HepG2 (cell line): Measurements from ENCODE around the gene DNAH9. TPM values are rescaled to one million over a fixed set of nuclear protein-coding genes. Genes with fewer than 3 reads are reported as not detected.

ENCODE experiments used
- ATAC-seq: fragments of 200-7000 bp; cut with Tn5 transposase; 3 replicates; pipeline ENCODE4 v1.9.1; 2020; ENCODE audit warnings: mild to moderate bottlenecking, moderate library complexity
- BruUV-seq: library from RNA; stranded (reverse); fragments of 400-500 nt; replicated peaks from 2 replicates; lab custom pipeline; 2021; lab: Mats Ljungman, UMichigan
- CTCF ChIA-PET: fragments of 300-600 bp; formaldehyde crosslinking; extraction: SDS; loops from one replicate; lab custom pipeline; 2021; ENCODE audit warnings: low total read pairs, inconsistent platforms, low intra/inter-chr PET ratio; lab: Yijun Ruan, JAX
- POLR2A ChIA-PET: fragments of 350-600 bp; sonication (Branson Sonifier 250); formaldehyde crosslinking; loops from one replicate; lab custom pipeline; 2020; ENCODE audit warnings: antibody characterized with exemption, inconsistent platforms; lab: Yijun Ruan, JAX
- DNase-seq: peaks from one replicate; pipeline ENCODE4 v3.0.0-alpha.2; 2015; ENCODE audit warnings: low spot score
- FAIRE-seq: peaks from 3 replicates; lab custom pipeline; 2011; peaks lifted over from hg19 to GRCh38; lab: Jason Lieb, UNC
- H2AFZ ChIP-seq: one replicate; pipeline ENCODE4 v1.6.1; 2011; ENCODE audit warnings: low read length, inconsistent platforms
- H3K27ac ChIP-seq: fragments of 300-600 bp; 3 replicates; pipeline ENCODE4 v1.8.0; 2011; ENCODE audit warnings: mixed run types, mild to moderate bottlenecking, mixed read lengths, low read length, inconsistent platforms; ENCODE audit not compliant: insufficient read depth; ENCODE audit errors: extremely low read length
- H3K27me3 ChIP-seq, 2 experiments: fragments of 200-600 bp in 1 of 2; 2 replicates in 1 of 2; 3 replicates in 1 of 2; pipeline versions ENCODE4 v1.6.0 to v1.8.0; 2011; ENCODE audit warnings: low read length in 2 of 2, mild to moderate bottlenecking in 2 of 2, moderate library complexity in 2 of 2, inconsistent platforms in 1 of 2; ENCODE audit not compliant: insufficient read depth in 2 of 2, control insufficient read depth in 1 of 2
- H3K36me3 ChIP-seq, 2 experiments: fragments of 200-600 bp in 1 of 2; replicated peaks in 1 of 2; 2 replicates in 1 of 2; 3 replicates in 1 of 2; pipeline versions ENCODE4 v1.5.1 to v1.8.0; 2011; ENCODE audit warnings: low read length in 2 of 2, inconsistent platforms in 1 of 2; ENCODE audit not compliant: insufficient read depth in 2 of 2, control insufficient read depth in 1 of 2
- H3K4me1 ChIP-seq: 2 replicates; pipeline ENCODE4 v1.5.1; 2012; ENCODE audit warnings: low read length, inconsistent platforms; ENCODE audit not compliant: insufficient read depth
- H3K4me2 ChIP-seq: 2 replicates; pipeline ENCODE4 v1.6.0; 2011; ENCODE audit warnings: low read depth, low read length, inconsistent platforms
- H3K4me3 ChIP-seq, 3 experiments: fragments of 200-600 bp in 1 of 3; sonication (generic), shearing (Covaris generic) in 1 of 3; replicated peaks in 1 of 3; 2 replicates each; pipeline ENCODE4 v1.5.1; 2011 to 2016; ENCODE audit warnings: low read length in 3 of 3, inconsistent platforms in 2 of 3, low read depth in 2 of 3, mild to moderate bottlenecking in 2 of 3, control low read depth in 1 of 3, mixed read lengths in 1 of 3; ENCODE audit not compliant: insufficient read depth in 1 of 3
- H3K79me2 ChIP-seq: one replicate; pipeline ENCODE4 v1.6.1; 2011; ENCODE audit warnings: low read length, inconsistent platforms; ENCODE audit not compliant: insufficient read depth
- H3K9ac ChIP-seq: 2 replicates; pipeline ENCODE4 v1.6.0; 2011; ENCODE audit warnings: mild to moderate bottlenecking, low read depth, low read length, inconsistent platforms; ENCODE audit not compliant: insufficient read depth
- H3K9me3 ChIP-seq: 2 replicates; pipeline ENCODE4 v1.5.1; 2012; ENCODE audit warnings: mild to moderate bottlenecking, low read length
- H4K20me1 ChIP-seq: 2 replicates; pipeline ENCODE4 v1.6.0; 2011; ENCODE audit warnings: inconsistent platforms, mild to moderate bottlenecking, low read length, moderate library complexity; ENCODE audit not compliant: insufficient read depth
- ARID3A ChIP-seq: IDR thresholded peaks from 2 replicates; pipeline ENCODE4 v1.6.1; 2012; ENCODE audit warnings: low read depth, low read length, improper control_type of control experiment
- BRD4 ChIP-seq: sonication (generic); formaldehyde crosslinking; IDR thresholded peaks from 2 replicates; pipeline ENCODE4 v1.4.0; 2020; ENCODE audit warnings: missing genetic modification reagents
- DMTF1 ChIP-seq: sonication (generic); formaldehyde crosslinking; IDR thresholded peaks from 2 replicates; pipeline ENCODE4 v1.4.0; 2020; ENCODE audit warnings: mild to moderate bottlenecking, missing genetic modification reagents
- JARID2 ChIP-seq: sonication (generic); formaldehyde crosslinking; IDR thresholded peaks from 2 replicates; pipeline ENCODE4 v1.8.1; 2023; ENCODE audit warnings: missing genetic modification reagents, inconsistent platforms; ENCODE audit not compliant: insufficient replicate concordance
- LCORL ChIP-seq, 2 experiments: fragments of 450-650 bp in 1 of 2; sonication (generic) in 1 of 2; formaldehyde crosslinking in 1 of 2; IDR thresholded peaks; 2 replicates each; pipeline versions ENCODE4 v1.5.0 to v1.6.1; 2017 to 2020; ENCODE audit warnings: antibody characterized with exemption in 1 of 2, missing genetic modification reagents in 1 of 2
- NR3C1 ChIP-seq: sonication (generic); formaldehyde crosslinking; IDR thresholded peaks from 2 replicates; pipeline ENCODE4 v1.4.0; 2020; ENCODE audit warnings: missing genetic modification reagents
- PTBP1 ChIP-seq: fragments of 200-400 bp; formaldehyde crosslinking; IDR thresholded peaks from 2 replicates; pipeline ENCODE4 v1.6.1; 2018; ENCODE audit warnings: low read length, low read depth; ENCODE audit not compliant: poor library complexity, severe bottlenecking
- USF2 ChIP-seq, 2 experiments: sonication (generic) in 1 of 2; formaldehyde crosslinking in 1 of 2; IDR thresholded peaks; 2 replicates each; pipeline versions ENCODE4 v1.5.1 to v1.6.1; 2011 to 2020; ENCODE audit warnings: borderline replicate concordance in 1 of 2, low read depth in 1 of 2, low read length in 1 of 2, mild to moderate bottlenecking in 1 of 2, missing genetic modification reagents in 1 of 2, moderate library complexity in 1 of 2
- ZBTB2 ChIP-seq: sonication (generic); formaldehyde crosslinking; IDR thresholded peaks from 2 replicates; pipeline ENCODE4 v1.8.0; 2022; ENCODE audit warnings: low read depth, missing genetic modification reagents
- ZC3H13 ChIP-seq: sonication (generic); formaldehyde crosslinking; IDR thresholded peaks from 2 replicates; pipeline ENCODE4 v1.8.1; 2023; ENCODE audit warnings: mild to moderate bottlenecking, missing genetic modification reagents, moderate library complexity
- ZNF441 ChIP-seq: sonication (generic); formaldehyde crosslinking; IDR thresholded peaks from 2 replicates; pipeline ENCODE4 v1.7.0; 2021; ENCODE audit warnings: missing genetic modification reagents, borderline replicate concordance
- ZNF713 ChIP-seq: sonication (generic); formaldehyde crosslinking; IDR thresholded peaks from 2 replicates; pipeline ENCODE4 v1.4.0; 2020; ENCODE audit warnings: mild to moderate bottlenecking, missing genetic modification reagents
- ZNF773 ChIP-seq: sonication (generic); formaldehyde crosslinking; IDR thresholded peaks from 2 replicates; pipeline ENCODE4 v1.4.0; 2020; ENCODE audit warnings: missing genetic modification reagents, borderline replicate concordance
- WGBS: methylation state at CpG from one replicate; pipeline ENCODE4 v1.1.6; 2017; ENCODE audit warnings: low lambda C conversion rate; 5-methylcytosine and 5-hydroxymethylcytosine counted together
- in situ Hi-C: cut with HindIII; loops from 2 replicates; pipeline ENCODE4 v1.10.0; 2017; ENCODE audit warnings: low pct_unique_long_range_greater_than_20kb; ENCODE audit not compliant: extremely low pct_ligation_motif_present
- intact Hi-C: fragments of 100-400 bp; cut with micrococcal nuclease; formaldehyde crosslinking; loops from one replicate; pipeline ENCODE4 v1.10.0; 2022; ENCODE audit not compliant: unreplicated experiment
- polyA plus RNA-seq, 8 experiments: library from polyadenylated mRNA; depleted of rRNA in 3 of 8; stranded (reverse) in 7 of 8; unstranded in 1 of 8; fragments of >200 nt; fragmentation: Illumina TruSeq in 4 of 8; extraction: Trizol in 4 of 8; gene quantifications; 2 replicates each; pipeline versions ENCODE4 v1.2.1 to v1.2.3, GENCODE V29; 2011 to 2016; ENCODE audit warnings: low read depth in 4 of 8, missing spikeins in 1 of 8, mixed read lengths in 1 of 8; ENCODE audit not compliant: insufficient read depth in 1 of 8
- total RNA-seq, 5 experiments: library from RNA; depleted of rRNA; stranded (reverse); fragments of >200 nt; fragmentation: Illumina TruSeq; extraction: Trizol; gene quantifications; 2 replicates each; pipeline ENCODE4 v1.2.3, GENCODE V29; 2016; ENCODE audit warnings: low read depth in 1 of 5
- TF ChIP-seq, protein P1 (sequence below): sonication (generic); formaldehyde crosslinking; IDR thresholded peaks from 2 replicates; pipeline ENCODE4 v1.4.0; 2020; ENCODE audit warnings: mild to moderate bottlenecking, low read depth, missing genetic modification reagents

Gene DNAH9
- total and polyA plus RNA-seq, 2 of the 13 experiments (the other 11 are each of a cell fraction or from before 2014, with no cell fraction given) = not detected

GRCh38 chr17:11901931-11902330 is 303.7 kb downstream of the DNAH9 start:
- FAIRE-seq = no peak
- no peaks in the 10 kb centered on the region for H3K79me2 ChIP-seq
- H3K27ac ChIP-seq = no peak overlapping the region
- CTCF ChIA-PET = no interaction called here
- H3K4me1 ChIP-seq = no peaks in the 10 kb centered on the region
- no peak for DNase-seq
- no peaks in the 10 kb centered on the region for H3K27me3 ChIP-seq
- no peak overlapping the region for H2AFZ ChIP-seq
- POLR2A ChIA-PET = no interaction called here
- 11% methylated on average over 2 of the region's 2 CpGs for WGBS
- H3K36me3 ChIP-seq = no peaks in the 10 kb centered on the region
- no peaks in the 10 kb centered on the region for H4K20me1 ChIP-seq
- no peaks in the 10 kb centered on the region for H3K9me3 ChIP-seq
- BruUV-seq = no TSS peak
- in situ Hi-C loops = no loop called here
- intact Hi-C loops = no loop called here
- no peak overlapping the region for H3K9ac ChIP-seq
- no peak overlapping the region for H3K4me2 ChIP-seq
- H3K4me3 ChIP-seq = no peak overlapping the region
- no peak for ATAC-seq
- TF ChIP-seq ZBTB2 (CRISPR knock-in tag) = no peak
- TF ChIP-seq ARID3A = no peak
- TF ChIP-seq ZNF441 = no peak
- TF ChIP-seq ZC3H13 (CRISPR knock-in tag) = no peak
- TF ChIP-seq JARID2 = no peak
- TF ChIP-seq LCORL (IDR thresholded peaks at IDR 0.05) = no peak
- no peak for TF ChIP-seq LCORL (CRISPR knock-in tag; IDR thresholded peaks at IDR 0.05)
- TF ChIP-seq NR3C1 (CRISPR knock-in tag) = no peak
- no peak for TF ChIP-seq ZNF773 (CRISPR knock-in tag)
- TF ChIP-seq, protein P1, sequence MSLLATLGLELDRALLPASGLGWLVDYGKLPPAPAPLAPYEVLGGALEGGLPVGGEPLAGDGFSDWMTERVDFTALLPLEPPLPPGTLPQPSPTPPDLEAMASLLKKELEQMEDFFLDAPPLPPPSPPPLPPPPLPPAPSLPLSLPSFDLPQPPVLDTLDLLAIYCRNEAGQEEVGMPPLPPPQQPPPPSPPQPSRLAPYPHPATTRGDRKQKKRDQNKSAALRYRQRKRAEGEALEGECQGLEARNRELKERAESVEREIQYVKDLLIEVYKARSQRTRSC = no peak
- no peak for TF ChIP-seq ZNF713 (CRISPR knock-in tag)
- no peak for TF ChIP-seq PTBP1
- TF ChIP-seq DMTF1 (CRISPR knock-in tag) = no peak
- TF ChIP-seq USF2 (IDR thresholded peaks at IDR 0.05; ENCODE audit: low read depth, low read length) = no peak
- no peak for TF ChIP-seq USF2 (CRISPR knock-in tag; IDR thresholded peaks at IDR 0.05; ENCODE audit: borderline replicate concordance)
- TF ChIP-seq BRD4 (CRISPR knock-in tag) = no peak
